Central memory CD4-positive, alpha-beta T cell (primary cell): ENCODE results near the gene SLC29A3.

Experiments used
- DNase-seq: peaks from one replicate; pipeline ENCODE4 v3.0.0; 2022

SLC29A3 gene

GRCh38 chr10:71374481-71375233, 55.6 kb downstream of the SLC29A3 start:
- DNase-seq = no peak

GRCh38 chr10:71375952-71376351, 56.9 kb downstream of the SLC29A3 start:
- no peak for DNase-seq

- no peak for DNase-seq
These were observed 59.5 kb downstream of the SLC29A3 start for GRCh38 chr10:71378336-71379117.

DNA sequence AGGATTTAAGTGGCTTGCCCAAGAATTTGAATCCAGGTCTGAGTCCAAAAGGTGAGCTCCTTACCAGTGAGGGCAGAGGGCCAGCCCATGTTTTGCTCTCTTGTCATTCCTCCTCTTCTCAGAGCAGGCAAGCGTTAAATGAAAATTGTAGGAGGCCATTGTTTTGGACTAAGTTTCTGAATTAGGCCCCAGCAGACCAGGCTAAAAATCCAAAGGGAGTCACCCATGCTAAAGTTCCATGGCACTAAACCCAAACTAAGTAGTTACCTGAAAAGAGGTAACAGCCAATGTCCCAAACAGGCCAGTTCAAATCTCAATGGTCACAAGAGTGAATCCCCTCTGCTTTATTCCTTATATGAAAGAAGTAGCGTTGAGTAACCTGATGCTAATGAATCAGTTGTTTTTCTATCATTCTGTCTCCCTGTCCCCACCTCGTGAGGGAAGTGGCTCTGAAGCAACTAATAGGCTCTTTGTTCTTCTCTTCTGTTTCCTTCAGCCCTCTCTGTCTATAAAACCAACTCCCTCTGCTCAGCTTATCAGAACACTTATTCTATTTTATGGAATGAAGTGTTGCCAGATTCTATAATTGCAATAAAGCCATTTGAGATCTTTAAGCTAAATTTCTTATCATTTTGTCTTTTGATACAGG, 60.2 kb downstream of the SLC29A3 start:
- no peak for DNase-seq

GRCh38 chr10:71380841-71381240, 61.8 kb downstream of the SLC29A3 start:
- DNase-seq = no peak

DNA sequence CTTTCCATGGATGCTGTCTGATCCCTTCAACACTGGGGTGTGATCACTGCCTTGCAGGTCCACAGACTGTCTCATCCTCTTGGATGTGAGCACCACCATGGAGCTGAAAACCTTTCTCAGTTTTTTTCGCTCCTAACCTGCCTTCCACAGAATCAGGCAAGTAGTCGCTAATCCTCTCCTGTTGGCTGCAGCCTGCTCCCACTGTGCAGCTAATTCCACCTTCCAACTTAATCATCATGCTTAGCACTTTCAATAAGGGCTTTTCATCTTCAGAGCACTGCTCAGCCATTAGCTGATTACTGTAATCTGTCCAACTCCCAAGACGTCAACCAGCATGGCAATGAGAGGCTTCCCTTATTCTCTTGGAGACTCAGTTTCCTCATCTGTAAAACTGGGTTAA, 62.6 kb downstream of the SLC29A3 start:
- DNase-seq = no peak

DNA sequence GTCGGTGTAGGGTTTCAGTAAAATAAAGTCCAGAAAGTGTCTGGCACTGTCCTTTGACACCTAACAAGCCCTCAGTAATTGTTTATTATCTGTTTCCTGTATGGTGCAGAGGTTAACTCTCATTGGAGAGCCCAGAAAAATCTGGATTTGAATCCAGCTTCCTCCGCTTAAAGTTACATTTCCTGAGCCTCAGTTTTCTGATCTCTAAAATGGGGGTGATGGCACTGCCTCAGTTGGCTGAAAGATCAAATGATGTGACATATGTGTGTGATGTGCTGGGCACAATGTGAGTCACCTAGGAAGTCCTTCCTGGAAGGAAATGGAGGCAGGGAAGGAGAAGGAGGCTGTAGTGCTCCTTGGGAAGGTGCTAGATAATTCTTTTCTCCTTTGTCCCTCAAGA, 63.0 kb downstream of the SLC29A3 start:
- no peak for DNase-seq

DNA sequence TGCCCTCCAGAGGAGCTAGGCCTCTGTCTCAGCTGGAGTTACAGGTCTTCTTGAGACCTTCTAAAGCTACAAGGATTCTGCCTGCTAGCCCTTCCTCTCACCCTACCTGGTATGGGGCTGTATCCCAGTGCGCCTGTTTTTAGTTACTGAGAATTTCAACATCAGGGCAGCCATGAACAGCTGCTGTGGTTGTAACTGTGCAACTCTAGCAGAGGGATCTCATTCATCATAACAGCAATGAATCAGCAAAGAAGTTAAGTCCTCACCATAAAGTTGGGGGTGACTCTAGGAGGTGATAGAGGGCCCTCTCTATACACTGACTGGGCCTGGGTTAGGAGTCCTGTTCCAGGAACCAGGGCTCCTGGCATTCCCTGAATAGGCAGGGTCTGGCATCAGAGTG, 63.7 kb downstream of the SLC29A3 start:
- DNase-seq = no peak

DNA sequence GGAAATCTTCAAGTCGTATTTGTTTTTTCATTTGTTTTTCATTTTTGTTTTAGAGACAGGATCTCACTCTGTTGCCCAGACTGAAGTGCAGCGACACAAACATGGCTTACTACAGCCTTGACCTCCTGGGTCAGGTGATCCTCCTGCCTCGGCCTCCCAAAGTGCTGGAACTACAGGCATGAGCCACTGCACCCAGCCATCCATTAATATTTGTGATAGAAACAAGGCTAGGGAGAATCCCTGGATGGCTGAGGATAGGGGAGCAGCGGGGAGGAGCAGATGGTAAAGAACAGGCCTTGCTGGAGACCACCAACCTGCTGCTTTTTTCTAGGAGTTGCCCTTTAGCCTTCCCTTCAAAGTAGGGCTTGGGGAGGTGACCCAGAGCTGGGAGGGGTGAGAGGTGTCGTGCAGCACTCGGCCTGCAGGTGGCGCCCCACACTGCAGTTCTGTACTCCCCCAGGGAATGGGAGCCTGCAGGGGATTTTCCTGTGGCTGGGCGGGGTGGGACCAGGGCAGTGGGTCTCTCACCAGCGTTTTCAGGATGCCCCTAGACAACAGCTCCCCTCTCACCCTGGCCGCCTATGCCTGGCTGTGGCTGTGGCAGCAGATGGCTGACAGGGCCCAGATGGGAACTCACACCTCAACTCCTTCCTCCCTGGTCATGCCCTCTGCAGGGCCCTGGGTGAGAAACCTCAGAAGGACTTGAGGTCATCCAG, 65.1 kb downstream of the SLC29A3 start:
- DNase-seq = peak; percentile 51

- DNase-seq = no peak
These were observed 69.1 kb downstream of the SLC29A3 start for GRCh38 chr10:71388171-71388570.

GRCh38 chr10:71388583-71389310, 69.7 kb downstream of the SLC29A3 start:
- no peak for DNase-seq

- DNase-seq = no peak
These were observed 70.9 kb downstream of the SLC29A3 start for GRCh38 chr10:71389768-71390460.

DNA sequence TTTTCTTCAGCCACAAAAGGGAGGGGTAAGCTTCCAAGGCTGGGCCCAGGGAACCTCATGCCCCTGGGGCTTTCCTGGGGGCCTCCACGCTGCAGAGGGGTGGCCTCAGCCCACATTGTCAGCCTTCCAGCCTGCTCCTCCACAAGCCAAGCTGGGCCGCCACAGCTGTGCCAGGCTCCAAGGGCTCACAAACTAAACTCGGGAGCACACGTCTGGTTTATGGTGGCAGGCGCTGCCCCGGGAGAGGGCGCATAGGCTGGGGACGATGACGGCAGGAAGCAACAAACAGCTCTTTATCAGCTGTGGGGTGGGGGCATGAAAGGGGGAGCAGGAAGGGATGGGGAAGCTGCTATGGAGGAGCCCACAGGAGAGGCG, 71.4 kb downstream of the SLC29A3 start:
- no peak for DNase-seq

GRCh38 chr10:71390921-71391690, 72.0 kb downstream of the SLC29A3 start:
- DNase-seq = no peak

DNA sequence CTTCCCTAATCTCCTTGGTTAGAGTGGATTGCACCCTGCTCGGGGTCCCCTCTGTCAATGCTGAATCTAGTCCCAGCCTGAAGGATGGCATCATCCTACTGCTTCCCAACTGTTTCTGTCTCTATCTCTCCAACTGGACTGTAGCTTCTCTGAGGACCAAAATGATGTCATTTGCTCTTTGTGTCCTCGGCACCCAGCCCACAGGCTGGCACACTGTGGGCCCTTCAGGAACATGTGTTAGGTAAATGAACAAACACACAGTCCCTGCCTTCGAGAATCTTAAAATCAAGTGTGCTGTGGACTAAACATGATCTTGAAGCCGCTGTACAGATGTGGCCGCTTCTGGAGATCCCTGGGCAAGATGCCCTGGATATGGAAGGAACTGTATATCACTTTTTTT, 72.6 kb downstream of the SLC29A3 start:
- DNase-seq = no peak

DNA sequence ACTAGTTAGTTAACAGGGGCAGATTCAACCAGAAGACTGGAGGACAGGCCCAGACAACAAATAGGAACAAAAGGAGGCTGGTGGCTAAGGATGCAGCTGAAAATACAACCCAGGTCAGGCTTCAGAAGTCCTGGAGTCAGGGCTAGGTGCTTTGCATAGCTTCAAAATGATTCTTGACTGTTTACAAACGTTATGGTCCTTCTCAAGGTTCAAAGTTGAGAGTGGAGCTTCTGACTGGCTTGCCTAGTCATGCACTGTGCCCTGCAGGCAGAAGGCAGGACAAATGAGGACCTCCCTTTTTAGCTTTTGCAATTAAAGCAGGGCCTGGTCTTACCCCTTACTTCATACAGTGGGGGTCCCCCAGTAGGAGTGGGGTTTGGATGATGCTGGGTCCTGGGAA, 73.2 kb downstream of the SLC29A3 start:
- DNase-seq = no peak

GRCh38 chr10:71392791-71393781, 74.0 kb downstream of the SLC29A3 start:
- DNase-seq = no peak

DNA sequence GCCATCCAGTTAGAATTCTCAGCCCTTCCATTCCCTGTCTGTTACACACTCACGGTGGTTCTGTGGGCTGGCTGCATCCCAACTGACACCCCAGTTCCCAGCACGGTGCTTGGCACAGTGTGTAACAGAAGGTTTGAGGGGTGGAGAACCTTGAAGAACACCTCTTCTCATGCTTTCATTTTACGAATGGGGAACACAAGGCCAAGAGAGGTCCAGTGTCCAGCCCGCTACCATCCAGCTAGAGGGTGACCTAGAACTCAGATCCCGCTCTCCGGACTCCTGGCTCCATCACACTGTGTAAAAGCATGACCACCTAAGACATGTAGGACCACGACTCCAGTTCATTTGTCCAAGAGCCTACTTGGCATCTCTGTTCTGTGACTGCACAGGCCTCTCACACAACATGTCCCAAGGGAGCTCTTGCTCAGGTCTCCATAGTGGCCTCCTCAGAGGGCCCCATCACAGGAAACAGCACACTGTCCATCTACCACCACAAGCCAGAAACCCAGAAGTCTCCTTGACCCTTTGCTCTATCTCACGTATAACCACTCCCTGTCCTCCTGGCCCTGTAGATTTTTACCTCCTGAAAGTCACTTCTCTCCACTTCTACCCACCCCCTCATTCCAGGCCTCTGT, 74.9 kb downstream of the SLC29A3 start:
- no peak for DNase-seq

DNA sequence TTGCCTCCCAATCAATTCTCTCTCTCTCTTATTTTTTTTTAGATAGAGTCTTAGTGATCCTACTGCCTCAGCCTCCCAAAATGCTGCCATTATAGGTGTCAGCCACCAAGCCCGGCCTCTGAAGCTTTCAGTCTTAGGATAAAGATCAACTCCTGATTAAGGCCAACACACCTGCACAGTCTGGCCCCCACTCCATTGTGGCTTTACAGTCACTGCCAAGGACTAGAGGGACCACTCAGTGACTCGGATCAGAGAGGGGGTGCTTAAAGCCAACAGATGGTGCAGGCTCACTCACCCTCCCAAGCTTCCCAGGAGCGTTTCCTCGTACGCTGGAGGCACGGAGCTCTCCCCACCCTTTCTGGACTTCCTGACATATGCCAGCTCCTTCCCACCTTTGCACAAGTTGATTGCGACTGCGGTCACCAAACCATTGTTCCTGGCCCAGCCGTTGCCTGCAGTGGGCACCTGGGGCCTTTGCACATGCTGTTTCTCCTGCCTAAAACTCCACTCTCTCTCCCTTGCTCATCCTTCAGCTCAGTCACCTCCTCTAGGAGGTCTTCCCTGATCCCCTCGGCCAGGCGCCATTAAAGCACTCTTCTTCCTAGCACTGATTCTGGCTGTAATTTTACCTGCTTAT, 76.0 kb downstream of the SLC29A3 start:
- no peak for DNase-seq
